Pancreas (tissue), 10 donors: ENCODE results near the gene SSTR5. TPM values are rescaled to one million over a fixed set of nuclear protein-coding genes. Genes with fewer than 3 reads are reported as not detected.

Experiments
- ATAC-seq, 4 donors: fragments of 200-7000 bp; cut with Tn5 transposase; one replicate each; pipeline versions ENCODE4 v1.8.0 to v1.9.1; 2020; ENCODE audit warnings: mild to moderate bottlenecking in 4 of 4, moderate library complexity in 4 of 4
- DNase-seq, 6 donors: peaks; one replicate each; pipeline ENCODE4 v3.0.0-alpha.2; 2020
- FAIRE-seq: peaks from 2 replicates; lab custom pipeline; 2012; peaks lifted over from hg19 to GRCh38; lab: Jason Lieb, UNC
- H3K27ac ChIP-seq, 4 donors: fragments of 200-600 bp; sonication (generic); 1 replicate in 3 of 4; 2 replicates in 1 of 4; pipeline versions ENCODE4 v1.5.0 to v1.8.0; 2020
- H3K27me3 ChIP-seq, 4 donors: fragments of 200-600 bp; one replicate each; pipeline ENCODE4 v1.8.0; 2021
- H3K36me3 ChIP-seq, 3 donors: fragments of 200-600 bp; sonication (generic) in 1 of 3; one replicate each; pipeline versions ENCODE4 v1.5.0 to v1.8.0; 2020 to 2021
- H3K4me1 ChIP-seq, 3 donors: fragments of 200-600 bp; one replicate each; pipeline ENCODE4 v1.8.0; 2021
- H3K4me3 ChIP-seq, 4 donors: fragments of 200-600 bp; sonication (generic) in 2 of 4; one replicate each; pipeline versions ENCODE4 v1.5.0 to v1.8.0; 2020 to 2021
- H3K9me3 ChIP-seq, 4 donors: fragments of 200-600 bp; one replicate each; pipeline ENCODE4 v1.8.0; 2021
- CTCF ChIP-seq, 4 donors: fragments of 200-600 bp; sonication (generic) in 3 of 4; IDR thresholded peaks; one replicate each; pipeline versions ENCODE4 v1.5.0 to v1.8.0; 2021; ENCODE audit warnings: antibody characterized with exemption in 4 of 4
- WGBS, 2 donors: extraction: QIAGEN DNeasy Blood & Tissue Kit; methylation state at CpG; one replicate each; pipeline ENCODE4 v1.1.7; 2013; 5-methylcytosine and 5-hydroxymethylcytosine counted together
- intact Hi-C, 3 donors: fragments of 100-400 bp; cut with DNase I; formaldehyde crosslinking; loops; one replicate each; pipeline versions ENCODE4 v1.11.1 to v1.14.2; 2022
- polyA plus RNA-seq, 2 donors: library from polyadenylated mRNA; stranded (reverse); fragments of 200-250 nt; gene quantifications; one replicate each; pipeline ENCODE4 v1.2.3, GENCODE V29; 2013
- total RNA-seq, 6 donors: library from RNA; stranded (reverse); fragmentation: NEBNext Ultra II Directional in 4 of 6; extraction: Animal tissue kit (Norgen Biotek cat#: 25700) in 4 of 6; gene quantifications; one replicate each; pipeline versions ENCODE4 v1.2.1 to v1.2.4, GENCODE V29; 2021 to 2023
- donor health status: healthy with polysubstance abuse.
- donor health status: DM: no; HTN: no; CAD: no; lungs with moderate emphysema.
- donor health status: DM: no; HTN: no; CAD: no.
- donor health status: control.
- donor health status: control.
- donor health status: Bipolar disorder and iron deficiency.
- donor health status: DM: yes; HTN: yes; CAD: no.
- donor health status: DM: no; HTN: no; CAD: no.
- donor health status: DM: no; HTN: no; CAD: no.
- donor health status: DM: yes; HTN: yes; CAD: no.

The SSTR5 gene
- total and polyA plus RNA-seq, 8 donors = 0.12 to 1.2 (median 0.32) TPM; not detected in 1

GRCh38 chr16:1119766-1120576 lies 47.4 kb downstream of the SSTR5 start:
- Histone ChIP-seq H3K36me3 (no peaks in the 10 kb centered on the region), H3K4me3 (no peak overlapping the region), H3K27ac (no peak overlapping the region), H3K9me3 (no peaks in the 10 kb centered on the region), H3K4me1 (no peaks in the 10 kb centered on the region), H3K27me3 (no peaks in the 10 kb centered on the region)
- 51 to 53% methylated on average over 35 of the region's 35 CpGs for WGBS, 2 donors
- FAIRE-seq = no peak
- ATAC-seq = no peak
- no peak for DNase-seq
- TF ChIP-seq CTCF (IDR thresholded peaks at IDR 0.05) = no peak
- intact Hi-C loops = no loop called here

- intact Hi-C loops = no loop called here
- Histone ChIP-seq H3K4me1 (no peaks in the 10 kb centered on the region), H3K36me3 (no peaks in the 10 kb centered on the region), H3K9me3 (no peaks in the 10 kb centered on the region), H3K4me3 (no peak overlapping the region), H3K27ac (no peak overlapping the region), H3K27me3 (no peaks in the 10 kb centered on the region)
- DNase-seq = no peak
- 29 to 33% methylated on average over 15 to 22 of the region's 22 CpGs for WGBS, 2 donors
- no peak for ATAC-seq
- no peak for TF ChIP-seq CTCF (IDR thresholded peaks at IDR 0.05)
- FAIRE-seq = no peak
Observed at GRCh38 chr16:1120577-1120941, 48.0 kb downstream of the SSTR5 start.

GRCh38 chr16:1121009-1121408 lies 48.5 kb downstream of the SSTR5 start:
- intact Hi-C loops = no loop called here
- no peaks in the 10 kb centered on the region for H3K4me1 ChIP-seq
- H3K36me3 ChIP-seq = no peaks in the 10 kb centered on the region
- no peak for FAIRE-seq
- no peaks in the 10 kb centered on the region for H3K9me3 ChIP-seq
- TF ChIP-seq CTCF (IDR thresholded peaks at IDR 0.05) = no peak
- no peak for ATAC-seq
- H3K4me3 ChIP-seq = no peak overlapping the region
- WGBS, 2 donors = 34 to 38% methylated on average over 22 to 23 of the region's 23 CpGs
- H3K27ac ChIP-seq = no peak overlapping the region
- no peaks in the 10 kb centered on the region for H3K27me3 ChIP-seq
- DNase-seq = no peak

- whole genome bisulfite sequencing, 2 donors = 62 to 68% methylated on average over 30 of the region's 30 CpGs
- intact Hi-C loops = no loop called here
- FAIRE-seq (no peak), ATAC-seq (no peak), DNase-seq (no peak)
- Histone ChIP-seq H3K4me1 (no peaks in the 10 kb centered on the region), H3K9me3 (no peaks in the 10 kb centered on the region), H3K27ac (no peak overlapping the region), H3K27me3 (no peaks in the 10 kb centered on the region), H3K36me3 (no peaks in the 10 kb centered on the region), H3K4me3 (no peak overlapping the region)
- no peak for TF ChIP-seq CTCF (IDR thresholded peaks at IDR 0.05)
Observed at GRCh38 chr16:1121601-1122397, 49.3 kb downstream of the SSTR5 start.
